GM15510 (cell line): ENCODE data around the gene NRG2.

Source experiments
- POLR2A ChIP-seq: IDR thresholded peaks from 3 replicates; pipeline ENCODE4 v1.6.1; 2011; ENCODE audit warnings: borderline replicate concordance; ENCODE audit not compliant: insufficient read length; ENCODE audit errors: extremely low read depth

Gene NRG2

GRCh38 chr5:139975942-139976341 is 67.2 kb downstream of the NRG2 start:
- no peak for TF ChIP-seq POLR2A

GRCh38 chr5:139975306-139975705 is 67.8 kb downstream of the NRG2 start:
- TF ChIP-seq POLR2A = no peak

- no peak for TF ChIP-seq POLR2A
These were observed 68.4 kb downstream of the NRG2 start for GRCh38 chr5:139974661-139975060.

- no peak for TF ChIP-seq POLR2A
These were observed 71.8 kb downstream of the NRG2 start for GRCh38 chr5:139971202-139971725.

GRCh38 chr5:139969318-139969717 is 73.8 kb downstream of the NRG2 start:
- TF ChIP-seq POLR2A = no peak

- no peak for TF ChIP-seq POLR2A
These were observed 74.4 kb downstream of the NRG2 start for GRCh38 chr5:139968547-139969261.

- no peak for TF ChIP-seq POLR2A
These were observed 75.7 kb downstream of the NRG2 start for GRCh38 chr5:139967353-139967752.

GRCh38 chr5:139966856-139967255 is 76.2 kb downstream of the NRG2 start:
- no peak for TF ChIP-seq POLR2A

GRCh38 chr5:139964994-139965565 is 78.0 kb downstream of the NRG2 start:
- no peak for TF ChIP-seq POLR2A

- no peak for TF ChIP-seq POLR2A
These were observed 78.7 kb downstream of the NRG2 start for GRCh38 chr5:139964266-139964993.

- no peak for TF ChIP-seq POLR2A
These were observed 80.7 kb downstream of the NRG2 start for GRCh38 chr5:139962445-139962844.

GRCh38 chr5:139961435-139962157 is 81.5 kb downstream of the NRG2 start:
- TF ChIP-seq POLR2A = no peak

GRCh38 chr5:139960723-139961383 is 82.2 kb downstream of the NRG2 start:
- no peak for TF ChIP-seq POLR2A

GRCh38 chr5:139958432-139959148 is 84.5 kb downstream of the NRG2 start:
- TF ChIP-seq POLR2A = no peak

- no peak for TF ChIP-seq POLR2A
These were observed 86.8 kb downstream of the NRG2 start for GRCh38 chr5:139956342-139956741.
